Epithelial cell of esophagus (primary cell): ENCODE results near the gene COG7.
"Not testable (repeated sequence)": the region's sequence is repeated elsewhere in the genome, so short reads cannot be mapped to it uniquely, and the experiment has no call there.

Source experiments
- DNase-seq: peaks from one replicate; pipeline ENCODE4 v3.0.0; 2010; ENCODE audit warnings: low read depth
- H3K4me3 ChIP-seq: 2 replicates; pipeline ENCODE4 v1.5.1; 2011; ENCODE audit warnings: mild to moderate bottlenecking, low read length, control low read depth
- CTCF ChIP-seq: IDR thresholded peaks from 2 replicates; pipeline ENCODE4 v1.5.1; 2011; ENCODE audit warnings: low read depth, mild to moderate bottlenecking, low read length, control low read depth, inconsistent platforms; ENCODE audit not compliant: insufficient read depth; ENCODE audit errors: missing control alignments

Gene COG7

GRCh38 chr16:23407436-23408127, 45.4 kb downstream of the COG7 start:
- no peak for DNase-seq
- no peak overlapping the region for H3K4me3 ChIP-seq
- no peak for TF ChIP-seq CTCF

- TF ChIP-seq CTCF = no peak
- no peak for DNase-seq
- H3K4me3 ChIP-seq = no peak overlapping the region
These were observed 46.3 kb downstream of the COG7 start for GRCh38 chr16:23406546-23407240.

GRCh38 chr16:23406024-23406423, 47.0 kb downstream of the COG7 start:
- no peak for TF ChIP-seq CTCF
- H3K4me3 ChIP-seq = no peak overlapping the region
- DNase-seq = no peak

GRCh38 chr16:23403547-23403946, 49.4 kb downstream of the COG7 start:
- DNase-seq = no peak
- no peak overlapping the region for H3K4me3 ChIP-seq
- TF ChIP-seq CTCF = no peak

- no peak for TF ChIP-seq CTCF
- no peak for DNase-seq
- no peak overlapping the region for H3K4me3 ChIP-seq
These were observed 50.9 kb downstream of the COG7 start for GRCh38 chr16:23402100-23402499.

- TF ChIP-seq CTCF = no peak
- H3K4me3 ChIP-seq = no peak overlapping the region
- DNase-seq = no peak
These were observed 51.9 kb downstream of the COG7 start for GRCh38 chr16:23401139-23401538.

GRCh38 chr16:23400447-23400846, 52.5 kb downstream of the COG7 start:
- H3K4me3 ChIP-seq, DNase-seq: not testable (repeated sequence)
